Measurements from ENCODE around the gene RETN.

DNA sequence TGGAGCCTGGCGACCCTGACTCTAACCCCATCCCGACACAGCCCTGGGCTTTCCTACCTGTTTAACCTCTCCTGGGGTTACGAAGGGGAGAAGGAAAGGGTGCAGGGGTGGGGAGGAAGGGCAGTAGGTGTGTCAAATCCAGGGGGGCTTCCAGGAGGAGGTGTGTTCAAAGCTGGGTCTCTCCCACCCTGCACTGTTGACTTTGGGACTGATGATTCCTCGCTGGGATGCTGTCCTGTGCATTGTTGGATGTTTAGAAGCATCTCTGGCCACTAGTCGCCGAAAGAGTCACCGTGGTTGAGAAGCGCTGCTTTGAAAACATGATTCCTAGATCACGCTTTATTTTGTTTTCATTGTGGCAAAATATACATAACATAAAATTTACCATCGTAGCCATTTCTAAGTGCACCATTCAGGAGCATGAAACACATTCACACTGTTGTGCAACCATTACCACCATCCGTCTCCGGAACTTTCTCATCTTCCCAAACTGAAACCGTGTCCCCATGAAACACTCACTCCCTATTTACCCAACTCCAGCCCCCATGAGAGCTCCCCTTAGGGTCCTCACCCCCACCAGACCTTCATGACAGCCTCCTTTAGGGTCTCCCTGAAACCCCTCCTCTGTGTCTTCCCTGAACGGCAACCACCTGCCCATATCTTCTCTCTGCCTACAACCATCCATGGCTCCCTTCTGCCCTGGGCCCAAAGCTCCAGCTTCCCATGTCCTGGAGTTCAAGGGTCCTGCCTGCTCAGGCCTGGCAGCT is 37.5 kb downstream of the RETN start:
- TF ChIP-seq, protein P1, sequence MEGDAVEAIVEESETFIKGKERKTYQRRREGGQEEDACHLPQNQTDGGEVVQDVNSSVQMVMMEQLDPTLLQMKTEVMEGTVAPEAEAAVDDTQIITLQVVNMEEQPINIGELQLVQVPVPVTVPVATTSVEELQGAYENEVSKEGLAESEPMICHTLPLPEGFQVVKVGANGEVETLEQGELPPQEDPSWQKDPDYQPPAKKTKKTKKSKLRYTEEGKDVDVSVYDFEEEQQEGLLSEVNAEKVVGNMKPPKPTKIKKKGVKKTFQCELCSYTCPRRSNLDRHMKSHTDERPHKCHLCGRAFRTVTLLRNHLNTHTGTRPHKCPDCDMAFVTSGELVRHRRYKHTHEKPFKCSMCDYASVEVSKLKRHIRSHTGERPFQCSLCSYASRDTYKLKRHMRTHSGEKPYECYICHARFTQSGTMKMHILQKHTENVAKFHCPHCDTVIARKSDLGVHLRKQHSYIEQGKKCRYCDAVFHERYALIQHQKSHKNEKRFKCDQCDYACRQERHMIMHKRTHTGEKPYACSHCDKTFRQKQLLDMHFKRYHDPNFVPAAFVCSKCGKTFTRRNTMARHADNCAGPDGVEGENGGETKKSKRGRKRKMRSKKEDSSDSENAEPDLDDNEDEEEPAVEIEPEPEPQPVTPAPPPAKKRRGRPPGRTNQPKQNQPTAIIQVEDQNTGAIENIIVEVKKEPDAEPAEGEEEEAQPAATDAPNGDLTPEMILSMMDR (IDR thresholded peaks at IDR 0.05): no peak
- TF ChIP-seq POLR2AphosphoS5 (IDR thresholded peaks at IDR 0.05; ENCODE audit: low read depth, low read length) (no peak), SIN3A (IDR thresholded peaks at IDR 0.05; ENCODE audit: borderline replicate concordance, insufficient read depth, low read depth, low read length) (no peak), TCF7L2 (IDR thresholded peaks at IDR 0.05; ENCODE audit: low read depth, low read length) (no peak)
- TF ChIP-seq, protein P2, sequence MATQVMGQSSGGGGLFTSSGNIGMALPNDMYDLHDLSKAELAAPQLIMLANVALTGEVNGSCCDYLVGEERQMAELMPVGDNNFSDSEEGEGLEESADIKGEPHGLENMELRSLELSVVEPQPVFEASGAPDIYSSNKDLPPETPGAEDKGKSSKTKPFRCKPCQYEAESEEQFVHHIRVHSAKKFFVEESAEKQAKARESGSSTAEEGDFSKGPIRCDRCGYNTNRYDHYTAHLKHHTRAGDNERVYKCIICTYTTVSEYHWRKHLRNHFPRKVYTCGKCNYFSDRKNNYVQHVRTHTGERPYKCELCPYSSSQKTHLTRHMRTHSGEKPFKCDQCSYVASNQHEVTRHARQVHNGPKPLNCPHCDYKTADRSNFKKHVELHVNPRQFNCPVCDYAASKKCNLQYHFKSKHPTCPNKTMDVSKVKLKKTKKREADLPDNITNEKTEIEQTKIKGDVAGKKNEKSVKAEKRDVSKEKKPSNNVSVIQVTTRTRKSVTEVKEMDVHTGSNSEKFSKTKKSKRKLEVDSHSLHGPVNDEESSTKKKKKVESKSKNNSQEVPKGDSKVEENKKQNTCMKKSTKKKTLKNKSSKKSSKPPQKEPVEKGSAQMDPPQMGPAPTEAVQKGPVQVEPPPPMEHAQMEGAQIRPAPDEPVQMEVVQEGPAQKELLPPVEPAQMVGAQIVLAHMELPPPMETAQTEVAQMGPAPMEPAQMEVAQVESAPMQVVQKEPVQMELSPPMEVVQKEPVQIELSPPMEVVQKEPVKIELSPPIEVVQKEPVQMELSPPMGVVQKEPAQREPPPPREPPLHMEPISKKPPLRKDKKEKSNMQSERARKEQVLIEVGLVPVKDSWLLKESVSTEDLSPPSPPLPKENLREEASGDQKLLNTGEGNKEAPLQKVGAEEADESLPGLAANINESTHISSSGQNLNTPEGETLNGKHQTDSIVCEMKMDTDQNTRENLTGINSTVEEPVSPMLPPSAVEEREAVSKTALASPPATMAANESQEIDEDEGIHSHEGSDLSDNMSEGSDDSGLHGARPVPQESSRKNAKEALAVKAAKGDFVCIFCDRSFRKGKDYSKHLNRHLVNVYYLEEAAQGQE (IDR thresholded peaks at IDR 0.05; ENCODE audit: insufficient read depth in 1 of 2, low read depth in 2 of 2, low read length in 1 of 2): no peak
